ENCODE measurements around the gene EPHA3.

The EPHA3 gene

GRCh38 chr3:89270201-89270600, 162.8 kb downstream of the EPHA3 start:
- FAIRE-seq = no peak
- no peak for DNase-seq (ENCODE audit: extremely low spot score, insufficient read length, low read depth)

GRCh38 chr3:89275001-89275400, 167.6 kb downstream of the EPHA3 start:
- no peak for FAIRE-seq

DNA sequence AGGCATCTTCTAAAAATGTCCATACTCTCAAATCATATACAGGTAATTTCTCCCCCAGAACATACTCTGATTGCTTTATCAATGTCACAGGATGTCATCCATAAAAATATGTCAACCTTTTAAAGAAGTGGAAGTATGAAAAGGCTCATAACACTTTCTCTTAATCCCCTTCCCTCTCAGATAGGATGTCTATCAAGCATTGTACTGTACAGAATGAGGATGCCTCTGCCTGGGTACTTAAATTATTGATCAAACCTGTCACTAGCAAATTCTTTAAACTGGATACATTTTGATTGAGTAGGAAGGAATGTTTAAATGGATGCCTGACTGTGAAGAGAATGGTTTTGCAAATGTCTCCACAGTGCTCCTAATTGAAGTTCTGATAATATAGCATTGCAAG, 168.7 kb downstream of the EPHA3 start:
- no peak for DNase-seq (ENCODE audit: extremely low spot score, insufficient read length, low read depth)
- FAIRE-seq = no peak

More at GRCh38 chr3:89275001-89275400, 167.6 kb downstream of the EPHA3 start:
- DNase-seq (ENCODE audit: extremely low spot score, insufficient read length, low read depth) = no peak

DNA sequence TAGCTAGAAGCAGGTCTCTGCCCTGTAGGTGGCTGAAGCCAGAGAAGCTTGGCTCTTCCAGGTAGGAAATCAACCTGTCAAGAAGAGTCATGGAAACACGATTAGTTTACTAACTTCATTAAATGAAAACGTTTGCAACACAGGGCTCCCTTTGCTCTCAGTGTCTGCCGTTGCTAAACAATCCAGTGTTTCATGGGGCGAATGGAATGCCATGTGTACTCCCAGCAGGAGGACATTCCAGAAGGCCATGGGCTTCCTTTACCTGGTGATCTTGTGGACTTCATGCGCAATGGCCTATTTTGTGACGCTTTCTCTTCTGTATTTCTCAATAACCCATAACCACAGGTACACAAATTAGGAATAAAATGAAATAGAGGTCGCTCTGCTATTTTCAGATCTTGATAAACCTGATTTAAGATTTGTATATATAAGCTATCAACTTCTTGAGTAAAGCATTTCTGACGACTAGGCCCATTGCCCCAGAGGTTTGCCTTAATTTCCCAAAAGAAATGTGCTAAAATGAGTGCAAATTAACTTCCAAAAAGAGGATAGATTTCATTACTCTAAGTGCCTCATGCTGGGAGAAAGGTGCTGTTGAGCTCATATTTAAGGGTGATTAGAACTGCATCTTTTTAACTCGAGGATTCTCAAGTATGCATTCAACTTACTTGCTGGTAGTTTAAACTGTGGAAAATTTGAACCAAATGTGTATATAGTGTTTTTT, 171.0 kb downstream of the EPHA3 start:
- DNase-seq (ENCODE audit: extremely low spot score, insufficient read length, low read depth) = no peak
- FAIRE-seq = no peak

DNA sequence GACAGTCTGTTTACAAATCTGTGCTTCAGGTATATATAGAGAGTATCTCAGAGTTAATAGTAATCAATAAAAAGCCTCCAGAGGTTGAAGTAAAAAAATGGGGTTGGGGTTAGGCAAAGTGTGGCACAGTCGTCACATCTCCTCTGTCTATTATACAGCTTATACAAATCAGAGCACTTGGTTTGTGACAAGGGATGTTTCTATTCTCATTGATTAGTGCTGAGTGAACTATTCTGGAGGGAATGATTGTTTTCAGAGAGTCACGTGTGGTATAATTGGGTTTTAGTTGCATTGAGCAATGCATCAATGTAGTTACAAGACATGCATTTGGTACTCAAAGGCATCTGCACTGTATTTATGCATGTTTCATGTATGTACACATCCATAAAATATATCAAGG, 172.9 kb downstream of the EPHA3 start:
- FAIRE-seq = no peak
- DNase-seq (ENCODE audit: extremely low spot score, insufficient read length, low read depth) = no peak

GRCh38 chr3:89280822-89281365, 173.5 kb downstream of the EPHA3 start:
- FAIRE-seq (no peak), DNase-seq (ENCODE audit: extremely low spot score, insufficient read length, low read depth) (no peak)

DNA sequence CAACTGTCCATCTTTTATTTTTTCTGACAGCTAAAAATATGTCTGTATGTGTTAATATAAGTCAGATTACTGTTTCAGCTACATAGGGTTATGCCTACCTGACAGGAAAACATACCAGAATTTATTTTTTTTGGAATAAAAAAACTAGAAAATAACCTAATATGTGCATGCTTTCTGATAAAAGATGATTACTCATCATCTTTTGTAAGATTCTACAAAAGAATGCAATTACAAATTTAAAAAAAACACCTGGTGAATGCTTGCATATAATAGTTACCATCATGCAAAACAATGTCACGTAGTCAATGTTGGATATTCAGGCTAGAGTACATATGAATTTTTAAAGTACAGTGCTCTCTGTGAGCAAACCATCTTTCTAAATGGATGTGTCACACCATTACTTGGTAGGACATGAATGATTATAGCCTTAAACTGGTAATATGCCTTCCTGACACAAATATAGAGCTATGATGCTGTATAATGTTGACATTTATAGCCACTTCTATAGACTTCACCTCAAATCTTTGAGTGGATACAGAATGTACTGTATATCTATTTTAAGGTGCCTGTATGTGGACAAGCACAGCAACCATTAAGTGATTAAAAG, 180.6 kb downstream of the EPHA3 start:
- FAIRE-seq = no peak
- DNase-seq (ENCODE audit: extremely low spot score, insufficient read length, low read depth) = no peak

DNA sequence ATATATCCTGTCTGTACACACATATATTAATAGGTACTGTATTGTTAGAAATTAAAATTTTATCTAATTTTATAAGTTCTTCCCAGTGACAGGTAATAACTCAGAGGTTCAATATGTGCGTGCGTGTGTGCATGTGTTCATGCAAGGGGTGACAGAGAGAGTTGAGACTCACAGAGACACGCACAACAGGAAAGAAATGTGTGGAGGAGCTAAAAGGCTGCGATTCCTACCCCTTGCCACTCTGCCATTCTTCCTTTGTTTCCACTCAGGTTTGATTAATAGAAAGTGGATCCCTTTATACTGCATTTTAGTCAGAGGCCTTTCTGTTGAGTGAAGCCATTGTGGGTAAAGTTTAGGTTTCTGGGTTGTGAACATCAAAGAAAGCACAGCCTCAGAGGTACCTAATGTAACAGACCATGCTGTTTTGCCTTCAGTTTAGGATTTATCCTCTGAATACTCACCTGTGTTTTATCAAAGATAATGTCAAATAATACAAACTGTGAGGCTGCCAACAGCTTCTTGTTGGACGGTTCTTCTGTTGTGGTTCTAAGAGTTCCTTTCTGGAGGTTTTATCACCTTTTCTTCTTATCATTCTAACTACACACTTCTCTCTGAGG, 182.3 kb downstream of the EPHA3 start:
- no peak for DNase-seq (ENCODE audit: extremely low spot score, insufficient read length, low read depth)
- FAIRE-seq = no peak

DNA sequence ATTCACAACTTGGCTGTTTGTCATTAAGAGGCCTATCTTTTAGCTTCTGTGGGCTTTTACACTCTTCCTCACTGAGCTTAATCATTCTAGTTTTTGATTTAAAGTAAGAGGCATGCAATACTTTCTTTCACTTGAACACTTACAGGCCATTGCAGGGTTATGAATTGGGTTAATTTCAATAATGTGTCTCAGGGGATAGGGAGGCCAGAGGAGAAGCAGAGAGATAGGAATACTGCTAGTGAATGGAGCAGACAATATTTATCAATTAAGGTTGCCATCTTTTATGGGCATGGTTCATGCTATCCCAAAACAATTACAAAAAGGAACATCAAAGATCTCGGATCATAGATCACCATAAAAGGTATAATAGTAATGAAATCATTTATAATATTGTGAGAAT, 189.8 kb downstream of the EPHA3 start:
- DNase-seq (ENCODE audit: extremely low spot score, insufficient read length, low read depth) (no peak), FAIRE-seq (no peak)

- FAIRE-seq (no peak), DNase-seq (ENCODE audit: extremely low spot score, insufficient read length, low read depth) (no peak)
Measured at GRCh38 chr3:89300526-89300925, 193.1 kb downstream of the EPHA3 start.

DNA sequence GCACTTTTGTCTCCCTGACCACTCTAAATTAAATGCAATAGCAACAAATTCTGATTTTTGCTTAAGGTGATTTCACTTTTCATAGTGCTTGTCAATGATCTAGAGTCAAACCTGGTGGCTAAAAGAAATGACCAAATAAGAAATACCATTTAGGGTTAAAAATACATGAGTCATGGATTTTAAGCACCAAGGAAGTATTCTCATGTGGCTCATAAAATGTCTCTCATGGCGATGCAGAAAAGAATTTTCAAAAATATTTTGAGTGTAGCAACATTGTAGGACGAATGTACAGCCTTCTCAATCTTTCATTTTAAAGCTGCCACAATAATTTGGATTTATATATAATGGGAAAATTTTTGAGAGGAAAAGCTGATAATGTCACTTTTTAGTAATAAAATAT, 193.6 kb downstream of the EPHA3 start:
- DNase-seq (ENCODE audit: extremely low spot score, insufficient read length, low read depth) = no peak
- no peak for FAIRE-seq

GRCh38 chr3:89303701-89304100, 196.3 kb downstream of the EPHA3 start:
- FAIRE-seq = no peak
- DNase-seq (ENCODE audit: extremely low spot score, insufficient read length, low read depth) = no peak

DNA sequence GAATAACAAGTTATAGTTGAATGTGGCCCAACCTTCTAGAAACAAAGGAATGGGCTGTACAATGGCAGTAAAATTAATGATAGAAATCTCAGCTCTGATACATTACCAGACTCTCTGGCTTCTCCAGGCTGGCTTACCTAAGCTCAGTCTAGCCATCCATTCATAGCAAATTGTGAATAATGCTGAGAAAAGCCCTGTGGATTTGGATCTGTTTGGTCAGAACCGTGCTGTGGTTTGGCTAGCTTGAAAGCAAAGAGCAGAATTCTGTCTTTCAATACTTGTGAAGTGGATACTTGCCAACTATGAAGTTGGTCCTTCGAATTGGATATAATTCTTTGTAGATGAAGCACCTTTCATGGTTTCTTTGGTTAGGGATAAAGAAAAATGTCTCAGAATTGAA, 199.1 kb downstream of the EPHA3 start:
- FAIRE-seq = no peak
- DNase-seq (ENCODE audit: extremely low spot score, insufficient read length, low read depth) = no peak

- DNase-seq (ENCODE audit: extremely low spot score, insufficient read length, low read depth) (no peak), FAIRE-seq (no peak)
Measured at GRCh38 chr3:89311581-89311980, 204.2 kb downstream of the EPHA3 start.

DNA sequence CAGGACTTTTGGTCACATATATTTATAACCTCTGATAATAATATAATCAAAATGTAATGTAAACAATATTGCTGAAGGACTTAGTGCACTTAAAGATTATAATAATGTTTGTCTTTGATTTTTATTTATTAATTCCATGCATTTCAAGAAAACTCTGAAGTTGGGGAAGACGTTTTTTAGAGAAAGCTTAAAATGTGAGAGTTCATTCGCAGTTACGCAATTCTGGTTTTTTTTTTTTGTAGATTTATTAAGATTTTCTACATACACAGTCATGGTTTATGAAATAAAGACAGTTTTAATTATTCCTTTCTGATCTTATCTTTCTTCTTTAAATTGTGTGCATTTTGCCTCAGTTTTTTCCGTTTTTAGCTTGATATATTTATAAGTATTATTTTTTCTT, 204.7 kb downstream of the EPHA3 start:
- DNase-seq (ENCODE audit: extremely low spot score, insufficient read length, low read depth) (no peak), FAIRE-seq (no peak)

DNA sequence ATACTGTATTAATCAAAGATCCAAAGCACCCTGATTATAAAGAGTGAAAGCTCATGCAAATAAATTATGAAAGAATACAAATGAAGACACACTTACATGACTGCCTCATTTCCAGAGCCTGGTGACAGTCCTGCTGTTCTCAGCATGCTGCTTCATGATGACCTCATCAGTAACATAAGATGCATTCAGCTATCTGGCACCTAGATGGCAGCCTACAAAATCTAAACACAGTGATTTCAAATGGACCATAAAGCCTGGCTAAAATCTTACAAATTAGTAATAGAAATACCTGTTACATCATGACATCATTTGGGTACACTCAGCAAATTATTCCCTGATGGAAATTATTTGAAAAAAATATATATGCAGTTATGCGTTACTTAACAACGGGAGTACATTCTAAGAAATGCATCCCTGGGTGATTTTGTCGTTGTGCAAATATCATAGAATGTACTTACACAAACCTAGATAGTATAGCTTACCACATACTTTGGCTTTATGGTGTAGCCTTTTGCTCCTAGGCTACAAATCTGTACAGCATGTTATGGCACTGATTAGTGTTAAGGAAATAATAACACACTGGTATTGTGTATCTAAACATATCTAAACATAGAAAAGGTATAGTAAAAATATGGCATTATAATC, 207.2 kb downstream of the EPHA3 start:
- no peak for FAIRE-seq
- DNase-seq (ENCODE audit: extremely low spot score, insufficient read length, low read depth) = no peak

DNA sequence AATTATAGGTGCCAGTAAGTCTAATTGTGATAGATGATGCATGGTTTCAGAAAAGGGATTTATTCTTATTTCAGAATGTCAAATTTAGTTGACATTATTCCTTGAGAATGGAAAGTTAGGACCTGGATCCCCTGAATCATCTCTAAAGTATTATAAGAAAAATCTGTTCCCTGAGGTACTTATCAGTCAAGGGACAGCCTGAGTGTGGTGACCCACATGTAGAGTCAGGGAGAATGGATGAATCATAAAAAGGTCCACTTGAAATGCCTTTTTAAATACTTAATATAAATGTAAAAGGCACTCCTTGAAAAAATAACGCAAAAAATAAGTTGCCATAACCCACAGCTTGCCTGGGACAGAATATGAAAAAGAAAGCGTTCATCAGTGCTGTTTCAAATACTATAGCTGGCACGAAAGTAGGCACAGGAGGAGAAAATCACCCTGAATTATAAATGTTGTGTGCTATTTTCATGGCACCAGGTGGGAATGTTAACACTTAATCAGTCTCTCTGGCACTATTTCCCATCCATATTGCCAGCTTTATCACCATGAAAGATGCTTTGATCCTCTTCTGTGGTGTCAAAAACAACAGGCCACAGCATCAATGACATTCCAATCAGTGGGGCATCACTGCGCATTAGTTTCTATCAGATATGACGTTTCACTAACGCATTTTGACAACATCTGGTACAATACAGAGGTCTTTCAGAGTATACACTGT, 208.5 kb downstream of the EPHA3 start:
- DNase-seq (ENCODE audit: extremely low spot score, insufficient read length, low read depth) (no peak), FAIRE-seq (no peak)

DNA sequence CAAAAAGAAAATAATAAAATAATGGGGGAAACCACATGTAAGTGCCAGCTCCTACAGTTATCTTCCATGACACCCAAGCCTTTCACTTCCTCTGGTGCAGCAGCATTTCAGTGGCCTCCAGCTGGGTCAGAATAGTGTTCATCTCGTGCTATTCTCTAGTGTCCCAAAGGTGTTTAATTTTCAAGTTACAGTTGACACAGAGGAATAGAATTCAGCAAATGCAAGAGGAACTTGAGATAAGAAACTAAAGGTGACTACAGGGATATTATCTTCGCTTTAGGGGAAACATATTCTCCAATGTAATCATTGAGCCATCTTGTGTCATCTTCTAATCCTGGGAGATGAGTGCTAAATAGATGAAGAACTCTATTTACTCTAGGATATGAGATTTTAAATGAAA, 212.8 kb downstream of the EPHA3 start:
- FAIRE-seq = no peak
- DNase-seq (ENCODE audit: extremely low spot score, insufficient read length, low read depth) = no peak

DNA sequence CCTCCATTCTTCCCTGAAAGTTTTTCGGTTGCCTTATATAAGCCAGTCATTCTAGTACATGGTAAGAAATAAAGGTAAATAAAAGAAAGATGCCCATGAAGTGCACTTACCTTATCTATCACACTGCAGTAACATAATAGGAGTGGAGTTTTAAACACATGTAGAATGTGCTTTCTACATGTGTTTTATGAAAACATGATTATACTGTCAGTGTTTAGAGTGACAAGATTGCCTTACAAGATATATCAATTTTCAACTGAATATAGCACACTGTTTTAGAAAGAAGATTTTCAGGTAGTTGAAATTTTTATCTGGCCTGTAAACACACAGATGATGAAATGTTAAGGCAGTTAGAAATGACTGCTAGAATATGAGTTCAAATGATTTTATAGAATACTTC, 219.6 kb downstream of the EPHA3 start:
- FAIRE-seq = no peak

GRCh38 chr3:89332386-89332785, 225.0 kb downstream of the EPHA3 start:
- FAIRE-seq = no peak
- no peak for DNase-seq (ENCODE audit: extremely low spot score, insufficient read length, low read depth)

More for the DNA sequence above, 219.6 kb downstream of the EPHA3 start:
- no peak for DNase-seq (ENCODE audit: extremely low spot score, insufficient read length, low read depth)

Measured in GM18507 (cell line).